HTERT RPE-1 (cell line): ENCODE measurements around the gene GPX7.
"Not testable (repeated sequence)": the region's sequence is repeated elsewhere in the genome, so short reads cannot be mapped to it uniquely, and the experiment has no call there.

Experiments used
- in situ Hi-C: fragments of 300-500 bp; cut with MboI; formaldehyde crosslinking; loops from 4 replicates; pipeline ENCODE4 v1.14.3; 2020; ENCODE audit warnings: low sequenced_read_pairs

GPX7 gene

DNA sequence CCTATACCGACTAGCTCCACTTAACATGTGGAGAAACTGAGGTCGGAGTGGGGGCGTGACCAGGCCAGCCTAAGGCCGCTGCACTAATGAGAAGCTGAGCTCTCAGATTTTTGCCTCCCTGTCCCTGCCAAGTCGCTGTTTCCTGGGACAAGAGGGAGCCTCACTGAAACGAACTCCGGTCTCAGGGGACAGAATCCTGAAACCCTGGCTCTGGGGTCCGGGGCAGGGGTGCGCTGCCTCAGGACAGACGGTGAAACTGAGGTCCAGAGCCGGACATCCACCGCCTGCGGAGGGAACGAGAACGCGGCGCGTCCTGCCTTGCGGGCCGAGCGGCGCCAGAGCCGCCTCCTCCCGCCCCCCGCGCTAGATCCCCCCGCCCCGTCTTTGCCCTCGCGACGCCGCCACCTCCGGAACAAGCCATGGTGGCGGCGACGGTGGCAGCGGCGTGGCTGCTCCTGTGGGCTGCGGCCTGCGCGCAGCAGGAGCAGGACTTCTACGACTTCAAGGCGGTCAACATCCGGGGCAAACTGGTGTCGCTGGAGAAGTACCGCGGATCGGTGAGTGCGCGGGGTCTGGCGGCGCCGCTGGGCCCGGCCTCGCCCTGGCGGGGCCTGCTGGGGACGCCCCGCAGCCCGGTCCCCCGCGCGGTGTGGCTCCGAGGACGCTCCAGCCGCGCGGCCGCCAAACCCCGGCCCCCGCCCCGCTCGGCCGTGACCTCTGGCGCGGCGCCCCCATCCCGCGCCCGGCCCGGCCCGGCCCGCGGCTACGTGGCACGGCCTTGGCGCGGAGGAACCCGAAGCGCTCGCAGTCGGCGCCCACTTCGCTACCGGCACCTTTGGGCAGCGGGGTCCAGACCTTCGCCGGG is at the start of gene GPX7:
GPX7 (plus strand) TSS at position 381 of the 865 bp plus-strand sequence; CDS start at position 420, 39 bp downstream.
- in situ Hi-C loops, result no loop called here

- in situ Hi-C loops, result no loop called here
Observed at GRCh38 chr1:52552505-52553361, 49.4 kb upstream of the GPX7 start, which contains the start of gene TUT4. Gene TUT4, minus strand, starts transcription at chr1:52553092. Its CDS starts 26,812 bp downstream, at chr1:52526280.

- in situ Hi-C loops, result no loop called here
Observed at GRCh38 chr1:52553362-52554266, 48.6 kb upstream of the GPX7 start.

- in situ Hi-C loops, result no loop called here
Observed at GRCh38 chr1:52554267-52554640, 47.9 kb upstream of the GPX7 start.

- in situ Hi-C loops, result no loop called here
Observed at GRCh38 chr1:52554756-52555155, 47.4 kb upstream of the GPX7 start.

GRCh38 chr1:52556641-52557360 is 45.4 kb upstream of the GPX7 start:
- in situ Hi-C loops, result no loop called here

GRCh38 chr1:52558941-52559340 is 43.2 kb upstream of the GPX7 start:
- in situ Hi-C loops, result no loop called here

DNA sequence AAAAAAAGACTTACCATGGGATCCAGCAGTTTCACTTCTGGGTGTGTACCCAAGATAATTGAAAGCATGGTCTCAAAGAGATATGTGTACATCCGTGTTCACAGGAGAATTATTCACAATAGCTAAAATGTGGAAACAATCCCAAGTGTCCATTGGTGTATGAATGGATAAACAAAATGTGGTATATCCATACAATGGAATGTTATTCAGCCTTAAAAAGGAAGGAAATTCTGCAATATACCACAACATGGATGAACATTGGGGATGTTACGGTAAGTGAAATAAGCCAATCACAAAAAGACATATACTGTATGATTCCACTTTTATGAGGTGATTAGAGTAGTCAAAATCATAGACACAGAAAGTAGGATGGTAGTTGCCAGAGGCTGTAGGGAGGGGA is 42.3 kb upstream of the GPX7 start:
- in situ Hi-C loops, result no loop called here

GRCh38 chr1:52562766-52563165 is 39.4 kb upstream of the GPX7 start:
- in situ Hi-C loops, result no loop called here

DNA sequence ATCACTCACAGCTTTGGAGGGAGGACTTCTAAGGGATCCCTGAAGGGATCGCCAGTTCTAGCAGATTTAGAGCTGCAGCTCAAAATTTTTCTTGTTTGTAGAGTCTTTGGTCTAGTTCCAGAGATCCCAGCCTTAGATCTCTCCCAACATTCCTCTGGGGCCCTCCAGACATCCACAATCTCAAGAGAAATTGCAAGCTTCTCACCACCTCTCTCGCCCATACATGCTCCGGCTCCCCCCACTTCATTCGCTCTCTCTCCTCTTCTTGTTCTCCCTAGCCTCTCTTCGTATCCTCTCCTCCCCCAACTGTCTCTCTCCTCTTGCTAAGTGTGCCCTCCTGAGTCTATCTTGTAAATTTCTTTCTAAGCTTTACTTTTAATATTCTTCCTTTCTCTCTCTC is 34.2 kb upstream of the GPX7 start:
- in situ Hi-C loops, result no loop called here

DNA sequence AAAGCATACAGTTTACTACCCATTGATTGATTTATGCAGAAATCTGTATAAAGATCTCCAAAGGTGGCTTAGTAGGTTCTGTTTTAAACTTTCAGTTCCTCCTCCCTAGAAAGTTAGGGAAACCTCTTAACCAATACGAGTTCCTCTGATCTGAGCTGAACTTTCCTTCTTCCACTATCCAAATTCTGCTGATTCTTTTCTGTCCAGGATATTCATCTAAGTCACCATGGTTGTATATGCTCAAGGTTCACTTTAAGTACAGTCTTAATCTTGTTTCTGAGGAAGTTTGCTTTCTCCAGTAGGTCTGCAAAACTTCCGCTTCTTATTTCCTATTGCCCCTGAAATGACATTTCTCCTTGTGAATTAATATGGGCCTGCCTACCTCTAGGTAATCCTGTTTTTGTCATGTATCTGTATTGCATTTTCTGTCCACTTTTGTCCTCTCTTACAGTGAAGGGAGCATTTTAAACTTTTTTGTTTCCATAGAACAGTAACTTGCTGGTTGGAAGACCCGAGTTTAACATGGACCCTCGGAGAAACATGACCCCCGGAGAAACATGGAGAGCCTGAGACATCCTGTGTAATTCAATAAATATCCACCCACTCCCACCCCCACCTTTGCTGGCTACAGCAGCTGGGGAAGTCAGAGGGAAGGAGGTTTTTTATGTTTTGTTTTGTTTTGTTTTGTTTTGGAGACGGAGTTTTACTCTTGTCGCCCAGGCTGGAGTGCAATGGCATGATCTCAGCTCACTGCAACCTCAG is 32.5 kb upstream of the GPX7 start:
- in situ Hi-C loops, result no loop called here

GRCh38 chr1:52571783-52572182 is 30.4 kb upstream of the GPX7 start:
- in situ Hi-C loops, result no loop called here

GRCh38 chr1:52572387-52572786 is 29.8 kb upstream of the GPX7 start:
- in situ Hi-C loops, result no loop called here

GRCh38 chr1:52574594-52574993 is 27.6 kb upstream of the GPX7 start:
- in situ Hi-C loops, result no loop called here

DNA sequence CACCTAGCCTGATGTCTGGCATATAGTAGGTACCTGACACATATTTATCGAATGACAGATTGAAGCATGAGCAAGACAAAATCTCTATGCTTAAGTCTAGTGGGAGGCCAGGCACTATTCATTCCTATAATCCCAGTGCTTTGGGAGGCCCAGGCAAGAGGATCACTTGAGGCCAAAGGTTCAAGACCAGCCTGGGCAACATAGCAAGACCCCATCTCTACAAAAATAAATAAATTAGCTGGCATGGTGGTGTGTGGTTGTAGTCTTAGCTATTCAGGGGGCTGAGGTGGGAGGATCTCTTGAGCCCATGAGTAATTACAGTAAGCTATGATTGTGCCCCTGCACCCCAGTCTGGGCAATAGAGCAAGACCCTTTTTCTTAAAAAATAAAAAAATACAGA is 26.1 kb upstream of the GPX7 start:
- in situ Hi-C loops, result no loop called here

DNA sequence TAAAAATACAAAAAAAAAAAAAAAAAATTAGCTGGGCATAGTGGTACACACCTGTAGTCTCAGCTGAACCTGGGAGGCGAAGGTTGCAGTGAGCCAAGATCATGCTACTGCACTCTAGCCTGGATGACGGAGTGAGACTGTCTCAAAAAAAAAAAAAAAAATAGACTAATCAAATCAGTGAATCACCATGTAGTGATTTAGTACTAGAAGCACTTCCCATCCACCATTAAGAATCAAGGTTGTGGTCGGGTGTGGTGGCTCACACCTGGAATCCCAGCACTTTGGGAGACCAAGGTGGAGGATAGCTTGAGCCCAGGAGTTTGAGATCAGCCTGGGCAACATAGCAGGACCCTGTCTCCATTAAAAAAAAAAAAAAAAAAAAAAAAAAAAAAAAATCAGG is 24.1 kb upstream of the GPX7 start:
- in situ Hi-C loops, result not testable (repeated sequence)

DNA sequence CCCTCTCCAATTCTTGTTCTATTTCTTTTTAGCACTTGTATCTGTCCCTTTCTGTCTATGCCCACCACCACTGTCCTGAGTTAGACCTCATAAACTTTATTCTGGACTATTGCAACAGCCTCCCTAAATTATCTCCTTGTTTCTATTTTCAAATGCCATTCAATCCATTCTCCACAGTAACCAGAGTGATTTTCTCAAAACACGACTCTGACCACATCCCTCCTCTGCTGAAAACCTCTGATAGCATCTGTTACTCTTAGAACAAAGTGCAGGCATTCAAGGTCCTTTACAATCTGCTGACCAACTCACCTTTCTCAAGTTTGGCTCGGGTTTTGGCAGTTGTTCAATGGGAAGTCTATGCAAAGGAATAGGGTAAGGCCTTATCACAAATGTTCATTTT is 22.8 kb upstream of the GPX7 start:
- in situ Hi-C loops, result no loop called here

DNA sequence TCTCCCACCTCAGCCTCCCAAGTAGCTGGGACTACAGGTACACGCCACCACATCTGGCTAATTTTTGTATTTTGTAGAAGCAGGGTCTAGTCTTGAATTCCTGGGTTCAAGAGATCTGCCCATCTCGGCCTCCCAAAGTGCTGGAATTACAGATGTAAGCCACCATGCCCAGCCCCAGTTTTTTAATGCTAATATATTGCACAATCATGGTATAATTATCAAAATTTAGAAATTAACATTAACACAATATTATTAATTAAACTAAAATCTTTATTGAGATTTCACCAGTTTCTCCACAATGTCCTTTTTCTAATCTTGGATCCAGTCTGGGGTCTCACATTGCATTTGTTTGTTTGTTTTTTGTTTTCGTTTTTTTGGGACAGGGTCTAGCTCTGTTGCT is 21.9 kb upstream of the GPX7 start:
- in situ Hi-C loops, result no loop called here

DNA sequence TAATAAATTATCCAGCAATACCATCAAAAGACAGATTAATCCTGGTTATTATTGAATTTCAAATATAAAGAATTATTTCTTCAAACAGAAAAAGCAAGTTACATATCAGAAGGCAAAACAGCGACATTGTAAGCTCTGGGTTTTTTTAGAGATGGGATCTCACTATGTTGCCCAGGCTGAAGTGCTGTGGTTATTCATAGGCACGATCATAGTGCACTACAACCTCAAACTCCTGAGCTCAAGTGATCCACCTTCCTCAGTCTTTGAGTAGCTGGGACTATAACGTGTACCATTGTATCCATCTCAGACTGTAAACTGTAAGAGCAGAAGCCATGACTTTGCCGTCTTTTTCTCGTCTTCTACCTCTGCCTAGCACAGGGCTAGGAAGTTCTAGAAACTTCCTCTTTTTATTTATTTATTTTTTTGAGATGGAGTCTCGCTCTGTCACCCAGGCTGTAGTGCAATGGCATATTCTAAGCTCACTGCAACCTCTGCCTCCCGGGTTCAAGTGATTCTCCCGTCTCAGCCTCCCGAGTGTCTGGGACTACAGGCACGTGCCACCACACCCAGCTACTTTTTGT is 20.0 kb upstream of the GPX7 start:
- in situ Hi-C loops, result no loop called here
